Urinary bladder (tissue), 4 donors: Measurements from ENCODE around the gene CISH. TPM values are rescaled to one million over a fixed set of nuclear protein-coding genes. Genes with fewer than 3 reads are reported as not detected.

Experiments used
- DNase-seq: peaks from one replicate; pipeline ENCODE4 v3.0.0-alpha.2; 2015; ENCODE audit errors: extremely low spot score
- H3K27ac ChIP-seq: one replicate; pipeline ENCODE4 v1.5.1; 2013; ENCODE audit warnings: low read depth, mild to moderate bottlenecking, moderate library complexity
- H3K36me3 ChIP-seq: one replicate; pipeline ENCODE4 v1.6.1; 2013; ENCODE audit warnings: mild to moderate bottlenecking, moderate library complexity; ENCODE audit not compliant: insufficient read depth
- H3K4me1 ChIP-seq: one replicate; pipeline ENCODE4 v1.6.1; 2013; ENCODE audit warnings: mild to moderate bottlenecking, moderate library complexity; ENCODE audit not compliant: insufficient read depth
- H3K4me3 ChIP-seq: one replicate; pipeline ENCODE4 v1.5.1; 2013; ENCODE audit warnings: low read depth, low read length
- WGBS: extraction: QIAGEN DNeasy Blood & Tissue Kit; methylation state at CpG from one replicate; pipeline ENCODE4 v1.1.7; 2013; 5-methylcytosine and 5-hydroxymethylcytosine counted together
- polyA plus RNA-seq: library from polyadenylated mRNA; stranded (reverse); fragments of 200-250 nt; gene quantifications from one replicate; pipeline ENCODE4 v1.2.3, GENCODE V29; 2013
- total RNA-seq: library from RNA; depleted of rRNA; stranded (reverse); fragments of >200 nt; gene quantifications from one replicate; pipeline ENCODE4 v1.2.3, GENCODE V29; 2014
- donor health status: healthy with polysubstance abuse.
- donor health status: healthy.

The CISH gene, protein sequence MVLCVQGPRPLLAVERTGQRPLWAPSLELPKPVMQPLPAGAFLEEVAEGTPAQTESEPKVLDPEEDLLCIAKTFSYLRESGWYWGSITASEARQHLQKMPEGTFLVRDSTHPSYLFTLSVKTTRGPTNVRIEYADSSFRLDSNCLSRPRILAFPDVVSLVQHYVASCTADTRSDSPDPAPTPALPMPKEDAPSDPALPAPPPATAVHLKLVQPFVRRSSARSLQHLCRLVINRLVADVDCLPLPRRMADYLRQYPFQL
- total RNA-seq: 5.0 TPM
- polyA plus RNA-seq: 7.9 TPM

DNA sequence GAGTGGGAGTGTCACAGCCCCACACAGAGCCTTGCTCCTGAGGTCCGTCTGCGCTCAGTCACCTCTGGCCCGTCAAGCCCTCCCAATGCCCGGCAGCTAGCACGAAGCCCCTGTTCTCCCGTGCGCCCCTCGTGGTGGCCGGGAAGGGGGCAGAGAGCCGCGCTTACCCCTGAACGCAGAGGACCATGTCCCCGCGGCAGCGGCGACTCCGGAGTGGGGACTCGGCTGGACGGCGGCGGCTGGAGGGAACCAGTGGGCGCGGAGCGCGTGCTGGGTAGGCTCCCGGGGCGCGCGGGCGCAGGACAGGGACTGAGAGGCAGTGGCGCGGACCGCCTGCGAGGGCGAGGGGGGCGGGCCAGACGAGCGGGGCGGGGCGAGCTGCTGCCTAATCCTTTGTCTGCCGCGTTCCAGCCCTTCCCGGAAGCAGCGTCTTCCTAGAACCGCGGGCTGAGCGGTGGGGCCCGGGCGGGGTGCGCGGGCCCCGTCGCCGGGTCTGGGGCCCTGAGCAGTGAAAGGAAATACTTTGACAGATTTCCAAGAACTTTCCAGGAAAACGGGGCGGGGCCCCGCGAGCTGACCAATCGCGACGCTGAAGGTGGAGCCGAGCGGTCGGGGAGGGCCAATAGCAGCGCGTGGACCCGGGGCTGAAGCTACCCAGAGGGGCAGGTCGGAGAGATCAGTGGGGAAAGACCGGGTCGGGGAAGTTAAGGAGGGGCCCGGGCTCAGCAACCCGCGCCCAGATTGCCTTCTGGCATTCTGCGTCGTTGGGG is at the start of gene CISH:
TSS of gene CISH (minus strand) at position 311 of the 770 bp plus-strand sequence. CDS start at position 187, 124 bp downstream.
- H3K27ac ChIP-seq: peak within 1 kb of the TSS; percentile 53
- DNase-seq: peak; percentile 95
- peak within 1 kb of the TSS; percentile 58 for H3K4me3 ChIP-seq
- WGBS: under 1% methylated on average over 75 of the region's 75 CpGs
- H3K36me3 ChIP-seq: no peaks in the 10 kb centered on the region
- no peaks in the 10 kb centered on the region for H3K4me1 ChIP-seq

GRCh38 chr3:50660386-50660785 is 48.8 kb upstream of the CISH start:
- WGBS: 94% methylated on average over 10 of the region's 10 CpGs
- Histone ChIP-seq H3K4me3 (no peak overlapping the region), H3K27ac (no peak overlapping the region), H3K4me1 (no peaks in the 10 kb centered on the region), H3K36me3 (no peaks in the 10 kb centered on the region)
- no peak for DNase-seq

GRCh38 chr3:50658831-50659230 is 47.3 kb upstream of the CISH start:
- Histone ChIP-seq H3K4me1 (no peaks in the 10 kb centered on the region), H3K27ac (no peak overlapping the region), H3K36me3 (no peaks in the 10 kb centered on the region), H3K4me3 (no peak overlapping the region)
- WGBS: 75% methylated on average over 3 of the region's 3 CpGs
- no peak for DNase-seq

DNA sequence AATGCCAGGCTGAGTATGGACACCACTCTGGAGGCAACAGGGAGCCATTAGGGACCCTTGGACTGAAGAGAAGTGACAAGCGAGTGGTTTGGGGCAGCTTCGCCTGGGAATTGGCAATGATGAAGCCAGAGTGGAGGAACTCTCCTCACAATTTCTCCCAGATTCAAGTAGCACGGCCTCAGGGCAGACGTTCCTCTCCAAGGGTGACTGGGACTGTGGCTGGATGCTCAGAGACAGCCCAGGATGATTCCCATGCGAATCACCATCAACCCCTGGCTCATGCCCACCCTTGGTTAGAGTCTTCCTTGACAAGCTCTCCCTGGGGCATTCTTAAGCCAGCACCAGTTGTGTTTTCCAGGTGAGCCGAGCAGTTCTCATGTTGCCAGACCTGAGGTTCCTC is 46.8 kb upstream of the CISH start:
- Histone ChIP-seq H3K4me3 (no peak overlapping the region), H3K36me3 (no peaks in the 10 kb centered on the region), H3K27ac (no peak overlapping the region), H3K4me1 (no peaks in the 10 kb centered on the region)
- DNase-seq: no peak
- WGBS: 87% methylated on average over 6 of the region's 6 CpGs

DNA sequence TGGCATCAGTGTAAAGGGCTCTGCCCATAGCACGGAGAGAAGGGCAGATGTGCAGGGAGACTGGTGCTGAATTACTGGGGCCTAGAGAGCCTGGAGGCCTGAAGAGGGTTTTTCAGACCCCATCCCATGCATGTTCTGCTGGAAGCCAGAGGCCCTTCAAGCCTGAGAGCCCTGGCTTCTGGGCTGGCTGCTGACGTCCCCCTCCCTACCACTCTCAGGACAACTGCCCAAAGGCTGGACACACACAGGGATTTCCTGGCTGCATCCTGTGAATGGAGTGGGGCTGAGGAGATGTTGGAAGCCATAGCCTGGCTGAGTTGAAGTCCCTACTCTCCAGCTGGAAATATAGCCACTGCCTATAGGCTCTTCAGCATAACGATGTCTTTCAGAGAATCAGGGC is 46.2 kb upstream of the CISH start:
- Histone ChIP-seq H3K36me3 (no peaks in the 10 kb centered on the region), H3K27ac (no peak overlapping the region), H3K4me3 (no peak overlapping the region), H3K4me1 (no peaks in the 10 kb centered on the region)
- 91% methylated on average over 3 of the region's 3 CpGs for WGBS
- no peak for DNase-seq

DNA sequence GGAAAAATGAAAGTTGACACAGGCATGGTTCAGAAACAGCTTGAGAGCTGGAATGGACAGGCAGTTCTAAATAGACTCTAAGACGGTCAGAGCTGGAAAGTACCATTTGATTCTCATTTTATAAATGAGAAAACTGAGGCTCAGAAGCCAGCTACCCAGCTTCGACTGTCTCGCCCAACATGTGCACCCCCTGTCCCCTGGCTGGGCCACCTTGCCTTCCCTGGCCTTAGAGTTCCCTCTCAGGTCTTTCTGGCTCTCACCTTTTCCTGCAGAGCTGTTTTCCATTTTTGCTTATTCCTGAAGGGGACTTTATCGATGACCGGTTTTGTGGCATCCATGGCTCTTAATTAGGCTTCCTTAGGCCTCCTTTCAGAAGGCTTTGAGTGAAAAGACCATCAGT is 45.8 kb upstream of the CISH start:
- Histone ChIP-seq H3K4me1 (no peaks in the 10 kb centered on the region), H3K27ac (no peak overlapping the region), H3K4me3 (no peak overlapping the region), H3K36me3 (no peaks in the 10 kb centered on the region)
- WGBS: 88% methylated on average over 5 of the region's 5 CpGs
- no peak for DNase-seq

GRCh38 chr3:50656417-50657195 is 45.0 kb upstream of the CISH start:
- 45% methylated on average over 8 of the region's 8 CpGs for WGBS
- no peak overlapping the region for H3K4me3 ChIP-seq
- DNase-seq: no peak
- H3K4me1 ChIP-seq: no peaks in the 10 kb centered on the region
- no peak overlapping the region for H3K27ac ChIP-seq
- H3K36me3 ChIP-seq: no peaks in the 10 kb centered on the region

DNA sequence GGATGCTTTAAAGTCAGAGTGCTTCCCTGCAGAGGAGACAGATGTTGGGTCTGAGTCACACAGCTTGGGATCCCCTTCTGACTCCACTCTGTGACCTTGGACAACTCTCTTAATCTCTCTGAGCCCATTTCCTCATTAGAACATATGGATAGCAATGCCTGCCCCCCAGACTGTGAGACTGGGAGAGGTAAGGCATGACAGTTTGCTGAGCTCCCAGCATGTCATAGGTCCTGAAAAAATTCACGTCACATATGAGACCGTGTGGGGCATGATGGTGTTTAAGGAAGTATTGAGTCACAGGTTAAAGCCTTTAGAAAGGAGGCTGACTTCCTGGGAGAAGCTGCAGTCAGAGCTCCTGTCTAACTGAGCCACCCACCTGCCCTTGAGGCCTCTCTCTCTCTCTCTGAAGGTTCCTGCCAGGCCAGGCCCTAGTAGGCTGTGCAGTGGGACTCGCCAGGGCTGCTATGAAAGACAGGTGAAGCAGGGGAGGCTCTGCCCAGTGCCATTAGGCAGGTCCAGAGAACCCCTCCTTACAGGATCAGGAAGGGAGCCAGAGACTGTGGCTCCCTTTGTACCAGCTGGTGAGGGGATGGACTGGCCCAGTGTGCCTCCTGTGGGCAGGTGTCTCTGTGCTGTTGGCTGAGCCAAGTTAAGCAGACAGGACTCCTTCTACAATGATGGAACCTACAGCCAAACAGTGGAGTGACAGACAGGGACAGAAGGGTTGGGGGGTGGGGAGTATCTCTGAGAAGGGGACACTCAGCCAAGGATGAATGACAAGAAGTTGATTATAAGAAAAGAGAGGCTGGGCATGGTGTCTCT is 43.6 kb upstream of the CISH start:
- no peaks in the 10 kb centered on the region for H3K4me1 ChIP-seq
- no peaks in the 10 kb centered on the region for H3K36me3 ChIP-seq
- no peak for DNase-seq
- WGBS: 44% methylated on average over 3 of the region's 3 CpGs
- H3K4me3 ChIP-seq: no peak overlapping the region
- H3K27ac ChIP-seq: no peak overlapping the region

GRCh38 chr3:50653937-50654595 is 42.5 kb upstream of the CISH start:
- Histone ChIP-seq H3K4me1 (no peaks in the 10 kb centered on the region), H3K4me3 (no peak overlapping the region), H3K36me3 (no peaks in the 10 kb centered on the region), H3K27ac (no peak overlapping the region)
- no peak for DNase-seq
- 68% methylated on average over 3 of the region's 3 CpGs for whole genome bisulfite sequencing

- Histone ChIP-seq H3K36me3 (no peaks in the 10 kb centered on the region), H3K4me3 (no peak overlapping the region), H3K27ac (no peak overlapping the region), H3K4me1 (no peaks in the 10 kb centered on the region)
- WGBS: 72% methylated on average over 2 of the region's 2 CpGs
- DNase-seq: no peak
These were observed 41.1 kb upstream of the CISH start for GRCh38 chr3:50652709-50653108.

GRCh38 chr3:50651920-50652529 is 40.5 kb upstream of the CISH start:
- WGBS: 58% methylated on average over 7 of the region's 7 CpGs
- no peak overlapping the region for H3K4me3 ChIP-seq
- no peaks in the 10 kb centered on the region for H3K4me1 ChIP-seq
- H3K27ac ChIP-seq: no peak overlapping the region
- no peaks in the 10 kb centered on the region for H3K36me3 ChIP-seq
- no peak for DNase-seq

- no peak overlapping the region for H3K27ac ChIP-seq
- WGBS: 80% methylated on average over 8 of the region's 8 CpGs
- no peak for DNase-seq
- no peaks in the 10 kb centered on the region for H3K36me3 ChIP-seq
- H3K4me3 ChIP-seq: no peak overlapping the region
- H3K4me1 ChIP-seq: no peaks in the 10 kb centered on the region
These were observed 39.9 kb upstream of the CISH start for GRCh38 chr3:50651445-50651844.
